Loucy (cell line): ENCODE results near the gene DNLZ.

Experiments used
- H2AFZ ChIP-seq: fragments of 200-600 bp; sonication (generic); 2 replicates; pipeline ENCODE4 v1.6.0; 2016; ENCODE audit warnings: antibody characterized with exemption, mild to moderate bottlenecking, low read length, moderate library complexity
- H3F3A ChIP-seq: fragments of 200-600 bp; 2 replicates; pipeline ENCODE4 v1.6.0; 2016; ENCODE audit warnings: antibody characterized with exemption, low read depth, mild to moderate bottlenecking
- H3K27me3 ChIP-seq: fragments of 200-600 bp; sonication (generic); 2 replicates; pipeline ENCODE4 v1.6.1; 2014; ENCODE audit warnings: low read length, mild to moderate bottlenecking; ENCODE audit not compliant: insufficient read depth, poor library complexity, severe bottlenecking
- H3K36me3 ChIP-seq: fragments of 200-600 bp; sonication (generic); 2 replicates; pipeline ENCODE4 v1.6.1; 2016; ENCODE audit warnings: low read length; ENCODE audit not compliant: insufficient read depth
- H3K4me1 ChIP-seq: fragments of 200-600 bp; sonication (generic); 2 replicates; pipeline ENCODE4 v1.5.1; 2014; ENCODE audit warnings: low read length, mild to moderate bottlenecking; ENCODE audit not compliant: insufficient read depth, poor library complexity, severe bottlenecking
- H3K4me2 ChIP-seq: fragments of 200-600 bp; sonication (generic); 2 replicates; pipeline ENCODE4 v1.6.0; 2014; ENCODE audit warnings: antibody characterized with exemption, low read length, low read depth, mild to moderate bottlenecking; ENCODE audit not compliant: poor library complexity, severe bottlenecking
- H3K4me3 ChIP-seq: fragments of 200-600 bp; sonication (generic); 2 replicates; pipeline ENCODE4 v1.5.1; 2014; ENCODE audit warnings: low read length, mild to moderate bottlenecking, mixed read lengths; ENCODE audit not compliant: poor library complexity, severe bottlenecking
- H3K79me2 ChIP-seq: fragments of 200-600 bp; sonication (generic); 2 replicates; pipeline ENCODE4 v1.6.1; 2014; ENCODE audit warnings: low read length; ENCODE audit not compliant: insufficient read depth
- H3K9ac ChIP-seq: fragments of 200-600 bp; sonication (generic); 2 replicates; pipeline ENCODE4 v1.6.0; 2014; ENCODE audit warnings: mild to moderate bottlenecking, low read depth, low read length, moderate library complexity; ENCODE audit not compliant: poor library complexity, severe bottlenecking
- H3K9me2 ChIP-seq: fragments of 200-600 bp; sonication (generic); replicated peaks from 2 replicates; pipeline ENCODE4 v1.6.1; 2016; ENCODE audit warnings: low read depth, low read length, mixed read lengths
- H3K9me3 ChIP-seq: fragments of 200-600 bp; sonication (generic); 2 replicates; pipeline ENCODE4 v1.6.1; 2014; ENCODE audit warnings: mild to moderate bottlenecking, antibody characterized with exemption, low read length, low read depth; ENCODE audit not compliant: insufficient read depth
- H4K20me1 ChIP-seq: fragments of 200-600 bp; sonication (generic); 2 replicates; pipeline ENCODE4 v1.6.0; 2014; ENCODE audit warnings: antibody characterized with exemption, low read length, mild to moderate bottlenecking; ENCODE audit not compliant: insufficient read depth, poor library complexity, severe bottlenecking
- EZH2phosphoT487 ChIP-seq: fragments of 200-600 bp; IDR thresholded peaks from 2 replicates; pipeline ENCODE4 v1.6.1; 2018; ENCODE audit warnings: antibody characterized with exemption, mild to moderate bottlenecking, moderate library complexity, borderline replicate concordance
- TF ChIP-seq, protein P1 (sequence below): fragments of 200-600 bp; sonication (generic); conservative IDR thresholded peaks from 2 replicates; pipeline ENCODE4 v1.5.1; 2014; ENCODE audit warnings: mild to moderate bottlenecking, antibody characterized with exemption, low read length

Gene DNLZ

DNA sequence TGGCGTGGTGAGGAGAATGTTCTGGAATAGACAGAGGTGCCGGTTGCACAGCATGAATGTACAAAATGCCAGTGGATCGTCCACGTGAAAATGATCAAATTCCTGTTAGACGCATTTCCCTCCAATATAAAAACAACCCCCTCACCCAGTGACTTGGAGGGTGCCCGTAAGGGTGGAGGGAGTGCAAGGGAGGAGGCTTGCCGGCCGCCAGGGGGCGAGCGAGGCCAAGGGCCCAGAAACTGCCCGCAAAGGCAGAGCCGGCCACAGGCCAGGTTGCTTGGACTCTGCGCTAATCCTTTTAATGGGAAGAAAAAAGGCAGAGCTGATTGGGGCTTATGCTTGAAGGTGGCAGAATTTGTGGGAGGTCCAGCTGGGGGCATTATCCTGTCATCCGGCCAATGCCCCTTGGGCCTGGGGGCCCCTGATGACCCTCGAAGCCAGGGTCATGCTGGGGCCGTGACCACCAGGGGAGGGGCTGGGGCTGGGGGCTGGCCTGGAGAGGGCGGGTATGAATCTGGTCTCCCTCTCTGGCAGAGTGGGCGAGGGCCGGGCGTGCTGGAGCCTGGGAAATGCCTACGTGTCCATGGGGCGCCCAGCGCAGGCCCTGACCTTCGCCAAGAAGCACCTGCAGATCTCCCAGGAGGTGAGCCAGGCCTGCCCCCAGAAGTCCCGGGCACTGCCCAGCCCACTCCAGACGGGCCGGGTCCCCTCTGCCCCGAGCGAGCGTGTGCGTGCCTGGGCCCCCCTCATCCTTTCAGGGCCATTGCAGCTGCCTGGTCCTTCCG, 24.2 kb downstream of the DNLZ start:
- Histone ChIP-seq H3K79me2 (no peaks in the 10 kb centered on the region), H3F3A (no peaks in the 10 kb centered on the region), H3K4me3 (no peak overlapping the region), H3K9ac (no peak overlapping the region), H3K27me3 (no peaks in the 10 kb centered on the region), H3K4me1 (no peaks in the 10 kb centered on the region), H3K36me3 (no peaks in the 10 kb centered on the region), H4K20me1 (no peaks in the 10 kb centered on the region), H3K4me2 (no peak overlapping the region), H3K9me3 (no peaks in the 10 kb centered on the region), H2AFZ (no peak overlapping the region), H3K9me2 (no peaks in the 10 kb centered on the region)
- no peak for TF ChIP-seq EZH2phosphoT487
- TF ChIP-seq, protein P1, sequence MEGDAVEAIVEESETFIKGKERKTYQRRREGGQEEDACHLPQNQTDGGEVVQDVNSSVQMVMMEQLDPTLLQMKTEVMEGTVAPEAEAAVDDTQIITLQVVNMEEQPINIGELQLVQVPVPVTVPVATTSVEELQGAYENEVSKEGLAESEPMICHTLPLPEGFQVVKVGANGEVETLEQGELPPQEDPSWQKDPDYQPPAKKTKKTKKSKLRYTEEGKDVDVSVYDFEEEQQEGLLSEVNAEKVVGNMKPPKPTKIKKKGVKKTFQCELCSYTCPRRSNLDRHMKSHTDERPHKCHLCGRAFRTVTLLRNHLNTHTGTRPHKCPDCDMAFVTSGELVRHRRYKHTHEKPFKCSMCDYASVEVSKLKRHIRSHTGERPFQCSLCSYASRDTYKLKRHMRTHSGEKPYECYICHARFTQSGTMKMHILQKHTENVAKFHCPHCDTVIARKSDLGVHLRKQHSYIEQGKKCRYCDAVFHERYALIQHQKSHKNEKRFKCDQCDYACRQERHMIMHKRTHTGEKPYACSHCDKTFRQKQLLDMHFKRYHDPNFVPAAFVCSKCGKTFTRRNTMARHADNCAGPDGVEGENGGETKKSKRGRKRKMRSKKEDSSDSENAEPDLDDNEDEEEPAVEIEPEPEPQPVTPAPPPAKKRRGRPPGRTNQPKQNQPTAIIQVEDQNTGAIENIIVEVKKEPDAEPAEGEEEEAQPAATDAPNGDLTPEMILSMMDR: peak; percentile 65

- TF ChIP-seq, protein P1: no peak
- TF ChIP-seq EZH2phosphoT487: no peak
- Histone ChIP-seq H3K9ac (no peak overlapping the region), H4K20me1 (no peaks in the 10 kb centered on the region), H3K9me2 (no peaks in the 10 kb centered on the region), H3K4me3 (no peak overlapping the region), H3K4me1 (no peaks in the 10 kb centered on the region), H2AFZ (no peak overlapping the region), H3K27me3 (no peaks in the 10 kb centered on the region), H3K4me2 (no peak overlapping the region), H3K79me2 (no peaks in the 10 kb centered on the region), H3K36me3 (no peaks in the 10 kb centered on the region), H3K9me3 (no peaks in the 10 kb centered on the region), H3F3A (no peaks in the 10 kb centered on the region)
Observed at GRCh38 chr9:136338511-136338910, 25.0 kb downstream of the DNLZ start.

GRCh38 chr9:136337416-136338395, 25.8 kb downstream of the DNLZ start:
- H3K4me3 ChIP-seq: no peak overlapping the region
- TF ChIP-seq, protein P1: no peak
- TF ChIP-seq EZH2phosphoT487: no peak
- no peak overlapping the region for H2AFZ ChIP-seq
- no peaks in the 10 kb centered on the region for H3F3A ChIP-seq
- H3K79me2 ChIP-seq: no peaks in the 10 kb centered on the region
- no peaks in the 10 kb centered on the region for H4K20me1 ChIP-seq
- H3K4me2 ChIP-seq: no peak overlapping the region
- H3K9me2 ChIP-seq: no peaks in the 10 kb centered on the region
- H3K4me1 ChIP-seq: no peaks in the 10 kb centered on the region
- H3K27me3 ChIP-seq: no peaks in the 10 kb centered on the region
- H3K9ac ChIP-seq: no peak overlapping the region
- no peaks in the 10 kb centered on the region for H3K36me3 ChIP-seq
- H3K9me3 ChIP-seq: no peaks in the 10 kb centered on the region
